ENCODE measurements around the gene MCTP1.

DNA sequence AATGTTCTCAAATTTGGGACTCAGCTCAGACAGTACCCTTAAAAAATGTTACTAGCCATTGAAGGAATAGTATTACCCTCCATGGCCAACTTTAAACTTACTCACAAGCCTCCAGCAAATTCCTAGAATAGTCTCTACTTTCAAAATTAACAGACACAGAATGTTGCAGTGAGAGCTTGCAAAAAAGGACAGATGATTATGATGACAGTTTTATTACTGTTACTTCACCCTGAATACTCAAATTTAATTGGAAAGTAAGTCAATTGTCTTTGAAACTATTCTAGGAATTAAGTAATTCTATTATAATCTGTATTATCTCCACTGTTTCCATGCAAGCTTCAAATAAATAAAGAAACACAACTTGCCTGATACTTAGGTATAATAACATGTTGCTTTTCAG, 378.1 kb downstream of the MCTP1 start:
- TF ChIP-seq, protein P1, sequence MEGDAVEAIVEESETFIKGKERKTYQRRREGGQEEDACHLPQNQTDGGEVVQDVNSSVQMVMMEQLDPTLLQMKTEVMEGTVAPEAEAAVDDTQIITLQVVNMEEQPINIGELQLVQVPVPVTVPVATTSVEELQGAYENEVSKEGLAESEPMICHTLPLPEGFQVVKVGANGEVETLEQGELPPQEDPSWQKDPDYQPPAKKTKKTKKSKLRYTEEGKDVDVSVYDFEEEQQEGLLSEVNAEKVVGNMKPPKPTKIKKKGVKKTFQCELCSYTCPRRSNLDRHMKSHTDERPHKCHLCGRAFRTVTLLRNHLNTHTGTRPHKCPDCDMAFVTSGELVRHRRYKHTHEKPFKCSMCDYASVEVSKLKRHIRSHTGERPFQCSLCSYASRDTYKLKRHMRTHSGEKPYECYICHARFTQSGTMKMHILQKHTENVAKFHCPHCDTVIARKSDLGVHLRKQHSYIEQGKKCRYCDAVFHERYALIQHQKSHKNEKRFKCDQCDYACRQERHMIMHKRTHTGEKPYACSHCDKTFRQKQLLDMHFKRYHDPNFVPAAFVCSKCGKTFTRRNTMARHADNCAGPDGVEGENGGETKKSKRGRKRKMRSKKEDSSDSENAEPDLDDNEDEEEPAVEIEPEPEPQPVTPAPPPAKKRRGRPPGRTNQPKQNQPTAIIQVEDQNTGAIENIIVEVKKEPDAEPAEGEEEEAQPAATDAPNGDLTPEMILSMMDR (conservative IDR thresholded peaks at IDR 0.05; ENCODE audit: low read depth, low read length) = no peak
- TF ChIP-seq EZH2phosphoT487 (IDR thresholded peaks at IDR 0.05; ENCODE audit: borderline replicate concordance, low read length) (no peak), EZH2 (IDR thresholded peaks at IDR 0.05; ENCODE audit: low read length, unreplicated experiment) (no peak)
